HG03521 (cell line): ENCODE measurements around the gene ZNF691.
"Not testable (repeated sequence)": the region's sequence is repeated elsewhere in the genome, so short reads cannot be mapped to it uniquely, and the experiment has no call there.

Experiments used
- ATAC-seq: cut with Tn5 transposase; IDR thresholded peaks from one replicate; pipeline ENCODE4 v1.9.1; 2021; ENCODE audit warnings: mild to moderate bottlenecking, moderate library complexity; ENCODE audit not compliant: unreplicated experiment

Gene ZNF691

GRCh38 chr1:42853116-42853884 lies 6.9 kb downstream of the ZNF691 start:
- ATAC-seq: no peak

- ATAC-seq: not testable (repeated sequence)
Measured at GRCh38 chr1:42856554-42856953, 10.1 kb downstream of the ZNF691 start.

- not testable (repeated sequence) for ATAC-seq
Measured at GRCh38 chr1:42859366-42859765, 13.0 kb downstream of the ZNF691 start.

- no peak for ATAC-seq
Measured at GRCh38 chr1:42860339-42861013, 14.1 kb downstream of the ZNF691 start.

- no peak for ATAC-seq
Measured at GRCh38 chr1:42861014-42861399, 14.6 kb downstream of the ZNF691 start.

- no peak for ATAC-seq
Measured at GRCh38 chr1:42866549-42866948, 20.1 kb downstream of the ZNF691 start.

- ATAC-seq: not testable (repeated sequence)
Measured at GRCh38 chr1:42868466-42868865, 22.1 kb downstream of the ZNF691 start.

- not testable (repeated sequence) for ATAC-seq
Measured at GRCh38 chr1:42869254-42869653, 22.8 kb downstream of the ZNF691 start.

GRCh38 chr1:42869751-42870150 lies 23.3 kb downstream of the ZNF691 start:
- ATAC-seq: not testable (repeated sequence)

- not testable (repeated sequence) for ATAC-seq
Measured at GRCh38 chr1:42873108-42873507, 26.7 kb downstream of the ZNF691 start.

GRCh38 chr1:42873670-42874069 lies 27.3 kb downstream of the ZNF691 start:
- ATAC-seq: no peak

GRCh38 chr1:42876009-42876408 lies 29.6 kb downstream of the ZNF691 start:
- ATAC-seq: no peak

GRCh38 chr1:42877380-42877779 lies 31.0 kb downstream of the ZNF691 start:
- no peak for ATAC-seq

GRCh38 chr1:42880384-42880783 lies 34.0 kb downstream of the ZNF691 start:
- no peak for ATAC-seq

GRCh38 chr1:42886046-42886739 lies 39.8 kb downstream of the ZNF691 start:
- no peak for ATAC-seq

- ATAC-seq: no peak
Measured at GRCh38 chr1:42886800-42887199, 40.4 kb downstream of the ZNF691 start.

- no peak for ATAC-seq
Measured at GRCh38 chr1:42887366-42887765, 41.0 kb downstream of the ZNF691 start.

- no peak for ATAC-seq
Measured at GRCh38 chr1:42888013-42888633, 41.7 kb downstream of the ZNF691 start.

- no peak for ATAC-seq
Measured at GRCh38 chr1:42889264-42889663, 42.9 kb downstream of the ZNF691 start.

GRCh38 chr1:42891465-42892138 lies 45.2 kb downstream of the ZNF691 start:
- no peak for ATAC-seq

GRCh38 chr1:42899960-42900359 lies 53.5 kb downstream of the ZNF691 start:
- ATAC-seq: not testable (repeated sequence)
